ENCODE results near the gene FHIT.
"Not testable (repeated sequence)": the region's sequence is repeated elsewhere in the genome, so short reads cannot be mapped to it uniquely, and the experiment has no call there.

Gene FHIT

GRCh38 chr3:60989626-60990441 lies 261.4 kb downstream of the FHIT start:
- no peak for DNase-seq (ENCODE audit: low read depth in 2 of 2)
- TF ChIP-seq, protein P1, sequence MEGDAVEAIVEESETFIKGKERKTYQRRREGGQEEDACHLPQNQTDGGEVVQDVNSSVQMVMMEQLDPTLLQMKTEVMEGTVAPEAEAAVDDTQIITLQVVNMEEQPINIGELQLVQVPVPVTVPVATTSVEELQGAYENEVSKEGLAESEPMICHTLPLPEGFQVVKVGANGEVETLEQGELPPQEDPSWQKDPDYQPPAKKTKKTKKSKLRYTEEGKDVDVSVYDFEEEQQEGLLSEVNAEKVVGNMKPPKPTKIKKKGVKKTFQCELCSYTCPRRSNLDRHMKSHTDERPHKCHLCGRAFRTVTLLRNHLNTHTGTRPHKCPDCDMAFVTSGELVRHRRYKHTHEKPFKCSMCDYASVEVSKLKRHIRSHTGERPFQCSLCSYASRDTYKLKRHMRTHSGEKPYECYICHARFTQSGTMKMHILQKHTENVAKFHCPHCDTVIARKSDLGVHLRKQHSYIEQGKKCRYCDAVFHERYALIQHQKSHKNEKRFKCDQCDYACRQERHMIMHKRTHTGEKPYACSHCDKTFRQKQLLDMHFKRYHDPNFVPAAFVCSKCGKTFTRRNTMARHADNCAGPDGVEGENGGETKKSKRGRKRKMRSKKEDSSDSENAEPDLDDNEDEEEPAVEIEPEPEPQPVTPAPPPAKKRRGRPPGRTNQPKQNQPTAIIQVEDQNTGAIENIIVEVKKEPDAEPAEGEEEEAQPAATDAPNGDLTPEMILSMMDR (IDR thresholded peaks at IDR 0.05; ENCODE audit: low read depth, low read length) = no peak
- H3K4me3 ChIP-seq (replicated peaks in 1 of 2; ENCODE audit: low read depth in 2 of 2, low read length in 2 of 2) = no peak overlapping the region

- not testable (repeated sequence) for H3K4me3 ChIP-seq (replicated peaks in 1 of 2; ENCODE audit: low read depth in 2 of 2, low read length in 2 of 2); DNase-seq (ENCODE audit: low read depth in 2 of 2)
These were observed 264.1 kb downstream of the FHIT start for GRCh38 chr3:60987191-60987590.

GRCh38 chr3:60986552-60986951 lies 264.7 kb downstream of the FHIT start:
- no peak overlapping the region for H3K4me3 ChIP-seq (replicated peaks in 1 of 2; ENCODE audit: low read depth in 2 of 2, low read length in 2 of 2)
- TF ChIP-seq, protein P1 (IDR thresholded peaks at IDR 0.05; ENCODE audit: low read depth, low read length) = no peak

DNA sequence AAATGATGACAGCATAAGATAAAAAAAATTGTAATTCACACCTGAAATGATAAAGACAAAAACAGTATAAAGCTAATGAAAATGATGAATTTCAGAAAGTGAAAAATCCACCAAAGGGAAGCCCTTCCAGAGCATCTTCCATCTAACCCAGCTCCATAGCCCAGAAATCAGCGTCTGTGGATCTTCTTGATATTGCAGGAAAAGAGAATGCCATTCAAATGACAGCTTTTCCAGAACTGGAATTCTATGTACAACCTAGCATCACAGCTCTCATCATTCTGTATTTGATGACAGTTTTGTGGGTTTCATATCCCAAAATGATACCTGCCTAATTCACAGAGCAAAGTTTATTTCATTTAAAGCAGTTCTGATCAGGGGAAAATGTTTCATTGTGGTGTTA lies 267.3 kb downstream of the FHIT start:
- TF ChIP-seq, protein P1 (IDR thresholded peaks at IDR 0.05; ENCODE audit: low read depth, low read length) = no peak
- no peak overlapping the region for H3K4me3 ChIP-seq (replicated peaks in 1 of 2; ENCODE audit: low read depth in 2 of 2, low read length in 2 of 2)
- no peak for DNase-seq (ENCODE audit: low read depth in 2 of 2)

More at GRCh38 chr3:60986552-60986951, 264.7 kb downstream of the FHIT start:
- DNase-seq (ENCODE audit: low read depth in 2 of 2) = no peak

- TF ChIP-seq, protein P1 (IDR thresholded peaks at IDR 0.05; ENCODE audit: low read depth, low read length) = no peak
- DNase-seq (ENCODE audit: low read depth in 2 of 2) = no peak
- no peak overlapping the region for H3K4me3 ChIP-seq (replicated peaks in 1 of 2; ENCODE audit: low read depth in 2 of 2, low read length in 2 of 2)
These were observed 270.9 kb downstream of the FHIT start for GRCh38 chr3:60980342-60980692.

- TF ChIP-seq, protein P1 (IDR thresholded peaks at IDR 0.05; ENCODE audit: low read depth, low read length) = no peak
- DNase-seq (ENCODE audit: low read depth in 2 of 2) = peak; percentile 22 to 38
- no peak overlapping the region for H3K4me3 ChIP-seq (replicated peaks in 1 of 2; ENCODE audit: low read depth in 2 of 2, low read length in 2 of 2)
These were observed 271.6 kb downstream of the FHIT start for GRCh38 chr3:60979461-60980341.

- DNase-seq (ENCODE audit: low read depth in 2 of 2) = no peak
- TF ChIP-seq, protein P1 (IDR thresholded peaks at IDR 0.05; ENCODE audit: low read depth, low read length) = no peak
- no peak overlapping the region for H3K4me3 ChIP-seq (replicated peaks in 1 of 2; ENCODE audit: low read depth in 2 of 2, low read length in 2 of 2)
These were observed 277.9 kb downstream of the FHIT start for GRCh38 chr3:60973321-60973720.

Measured in cardiac fibroblast (primary cell).